HepG2 (cell line): ENCODE results near the gene SYNJ2. TPM values are rescaled to one million over a fixed set of nuclear protein-coding genes. Genes with fewer than 3 reads are reported as not detected.
A peak's percentile ranks its signal among the peaks of the same experiment; 100 is the strongest.

Experiments
- BCLAF1 ChIP-seq: fragments of 450-650 bp; IDR thresholded peaks from 2 replicates; pipeline ENCODE4 v1.6.1; 2017; ENCODE audit warnings: mild to moderate bottlenecking
- KLF11 ChIP-seq: IDR thresholded peaks from 2 replicates; pipeline ENCODE4 v1.6.1; 2016; ENCODE audit warnings: missing compliant biosample characterization
- NFE2L2 ChIP-seq: fragments of 150-350 bp; IDR thresholded peaks from 2 replicates; pipeline ENCODE4 v1.6.1; 2014; ENCODE audit warnings: low read length
- RARA ChIP-seq: IDR thresholded peaks from 2 replicates; pipeline ENCODE4 v1.6.1; 2016; ENCODE audit warnings: missing genetic modification reagents, missing compliant biosample characterization
- SMAD1 ChIP-seq: sonication (generic); formaldehyde crosslinking; IDR thresholded peaks from 2 replicates; pipeline ENCODE4 v1.4.0; 2020; ENCODE audit warnings: missing genetic modification reagents, low read depth, mild to moderate bottlenecking, borderline replicate concordance
- TBX3 ChIP-seq: fragments of 450-650 bp; IDR thresholded peaks from 2 replicates; pipeline ENCODE4 v1.6.1; 2017; ENCODE audit warnings: antibody characterized with exemption, mild to moderate bottlenecking, inconsistent platforms, borderline replicate concordance
- TFDP2 ChIP-seq: sonication (generic); formaldehyde crosslinking; IDR thresholded peaks from 2 replicates; pipeline ENCODE4 v1.4.0; 2020; ENCODE audit warnings: missing genetic modification reagents
- THAP11 ChIP-seq: IDR thresholded peaks from 2 replicates; pipeline ENCODE4 v1.6.1; 2016; ENCODE audit warnings: missing biosample characterization, missing genetic modification reagents
- YY1 ChIP-seq: IDR thresholded peaks from 2 replicates; pipeline ENCODE4 v1.6.1; 2011; ENCODE audit warnings: low read length, low read depth, moderate library complexity, mild to moderate bottlenecking; ENCODE audit not compliant: insufficient read depth, insufficient replicate concordance
- ZNF235 ChIP-seq: sonication (generic); formaldehyde crosslinking; IDR thresholded peaks from 2 replicates; pipeline ENCODE4 v1.8.1; 2023; ENCODE audit warnings: mild to moderate bottlenecking, missing genetic modification reagents, borderline replicate concordance
- polyA plus RNA-seq, 8 experiments: library from polyadenylated mRNA; depleted of rRNA in 3 of 8; stranded (reverse) in 7 of 8; unstranded in 1 of 8; fragments of >200 nt; fragmentation: Illumina TruSeq in 4 of 8; extraction: Trizol in 4 of 8; gene quantifications; 2 replicates each; pipeline versions ENCODE4 v1.2.1 to v1.2.3, GENCODE V29; 2011 to 2016; ENCODE audit warnings: low read depth in 4 of 8, missing spikeins in 1 of 8, mixed read lengths in 1 of 8; ENCODE audit not compliant: insufficient read depth in 1 of 8
- total RNA-seq, 5 experiments: library from RNA; depleted of rRNA; stranded (reverse); fragments of >200 nt; fragmentation: Illumina TruSeq; extraction: Trizol; gene quantifications; 2 replicates each; pipeline ENCODE4 v1.2.3, GENCODE V29; 2016; ENCODE audit warnings: low read depth in 1 of 5
- TF ChIP-seq, protein P1 (sequence below): sonication (generic); formaldehyde crosslinking; IDR thresholded peaks from 2 replicates; pipeline ENCODE4 v1.5.1; 2020; ENCODE audit warnings: mild to moderate bottlenecking, missing genetic modification reagents, borderline replicate concordance
- TF ChIP-seq, protein P2 (sequence below): sonication (generic); formaldehyde crosslinking; conservative IDR thresholded peaks from 2 replicates; pipeline ENCODE4 v1.4.0; 2020; ENCODE audit warnings: missing genetic modification reagents
- TF ChIP-seq, protein P3 (sequence below): sonication (generic); formaldehyde crosslinking; conservative IDR thresholded peaks from 2 replicates; pipeline ENCODE4 v1.8.0; 2022; ENCODE audit warnings: mild to moderate bottlenecking, moderate library complexity, missing genetic modification reagents

Gene SYNJ2
- total and polyA plus RNA-seq, 2 of the 13 experiments (the other 11 are each of a cell fraction or from before 2014, with no cell fraction given), result 39.1 to 57.6 TPM

DNA sequence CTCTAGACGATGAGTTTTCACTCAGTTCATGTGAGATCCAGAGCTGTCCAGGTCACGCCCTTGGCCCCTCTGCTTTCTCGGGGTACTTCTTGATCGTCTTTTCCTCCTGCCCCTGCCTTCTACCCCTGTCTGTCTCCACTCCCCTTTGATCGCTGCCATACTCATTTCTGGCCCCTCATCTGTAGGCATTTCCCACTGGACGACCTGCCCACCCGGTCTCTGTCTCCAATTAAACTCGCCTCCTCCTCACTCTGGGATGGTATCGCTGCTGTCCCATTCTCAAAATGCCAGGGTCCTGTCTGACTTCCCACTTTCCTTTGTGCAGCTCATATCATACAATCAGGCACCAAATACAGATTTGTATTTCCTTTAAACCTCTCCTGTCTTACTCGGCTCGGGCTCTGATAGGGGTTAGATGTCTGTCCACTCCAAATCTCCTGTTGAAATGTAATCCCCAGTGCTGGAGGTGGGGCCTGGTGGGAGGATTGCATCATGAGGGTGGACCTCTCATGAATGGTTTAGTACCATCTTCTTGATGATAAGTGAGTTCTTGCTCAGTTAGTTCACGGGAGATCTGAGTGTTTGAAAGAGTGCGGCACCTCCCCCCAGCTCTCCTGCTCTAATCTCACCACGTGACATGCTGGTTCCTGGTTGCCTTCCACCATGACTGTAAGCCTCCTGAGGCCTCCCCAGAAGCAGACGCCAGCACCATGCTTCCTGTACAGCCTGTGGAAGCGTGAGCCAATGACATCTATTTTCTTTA, 3.5 kb upstream of the SYNJ2 start (continued):
- TF ChIP-seq, protein P1, sequence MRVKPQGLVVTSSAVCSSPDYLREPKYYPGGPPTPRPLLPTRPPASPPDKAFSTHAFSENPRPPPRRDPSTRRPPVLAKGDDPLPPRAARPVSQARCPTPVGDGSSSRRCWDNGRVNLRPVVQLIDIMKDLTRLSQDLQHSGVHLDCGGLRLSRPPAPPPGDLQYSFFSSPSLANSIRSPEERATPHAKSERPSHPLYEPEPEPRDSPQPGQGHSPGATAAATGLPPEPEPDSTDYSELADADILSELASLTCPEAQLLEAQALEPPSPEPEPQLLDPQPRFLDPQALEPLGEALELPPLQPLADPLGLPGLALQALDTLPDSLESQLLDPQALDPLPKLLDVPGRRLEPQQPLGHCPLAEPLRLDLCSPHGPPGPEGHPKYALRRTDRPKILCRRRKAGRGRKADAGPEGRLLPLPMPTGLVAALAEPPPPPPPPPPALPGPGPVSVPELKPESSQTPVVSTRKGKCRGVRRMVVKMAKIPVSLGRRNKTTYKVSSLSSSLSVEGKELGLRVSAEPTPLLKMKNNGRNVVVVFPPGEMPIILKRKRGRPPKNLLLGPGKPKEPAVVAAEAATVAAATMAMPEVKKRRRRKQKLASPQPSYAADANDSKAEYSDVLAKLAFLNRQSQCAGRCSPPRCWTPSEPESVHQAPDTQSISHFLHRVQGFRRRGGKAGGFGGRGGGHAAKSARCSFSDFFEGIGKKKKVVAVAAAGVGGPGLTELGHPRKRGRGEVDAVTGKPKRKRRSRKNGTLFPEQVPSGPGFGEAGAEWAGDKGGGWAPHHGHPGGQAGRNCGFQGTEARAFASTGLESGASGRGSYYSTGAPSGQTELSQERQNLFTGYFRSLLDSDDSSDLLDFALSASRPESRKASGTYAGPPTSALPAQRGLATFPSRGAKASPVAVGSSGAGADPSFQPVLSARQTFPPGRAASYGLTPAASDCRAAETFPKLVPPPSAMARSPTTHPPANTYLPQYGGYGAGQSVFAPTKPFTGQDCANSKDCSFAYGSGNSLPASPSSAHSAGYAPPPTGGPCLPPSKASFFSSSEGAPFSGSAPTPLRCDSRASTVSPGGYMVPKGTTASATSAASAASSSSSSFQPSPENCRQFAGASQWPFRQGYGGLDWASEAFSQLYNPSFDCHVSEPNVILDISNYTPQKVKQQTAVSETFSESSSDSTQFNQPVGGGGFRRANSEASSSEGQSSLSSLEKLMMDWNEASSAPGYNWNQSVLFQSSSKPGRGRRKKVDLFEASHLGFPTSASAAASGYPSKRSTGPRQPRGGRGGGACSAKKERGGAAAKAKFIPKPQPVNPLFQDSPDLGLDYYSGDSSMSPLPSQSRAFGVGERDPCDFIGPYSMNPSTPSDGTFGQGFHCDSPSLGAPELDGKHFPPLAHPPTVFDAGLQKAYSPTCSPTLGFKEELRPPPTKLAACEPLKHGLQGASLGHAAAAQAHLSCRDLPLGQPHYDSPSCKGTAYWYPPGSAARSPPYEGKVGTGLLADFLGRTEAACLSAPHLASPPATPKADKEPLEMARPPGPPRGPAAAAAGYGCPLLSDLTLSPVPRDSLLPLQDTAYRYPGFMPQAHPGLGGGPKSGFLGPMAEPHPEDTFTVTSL, result no peak
- no peak for TF ChIP-seq TFDP2
- TF ChIP-seq, protein P2, sequence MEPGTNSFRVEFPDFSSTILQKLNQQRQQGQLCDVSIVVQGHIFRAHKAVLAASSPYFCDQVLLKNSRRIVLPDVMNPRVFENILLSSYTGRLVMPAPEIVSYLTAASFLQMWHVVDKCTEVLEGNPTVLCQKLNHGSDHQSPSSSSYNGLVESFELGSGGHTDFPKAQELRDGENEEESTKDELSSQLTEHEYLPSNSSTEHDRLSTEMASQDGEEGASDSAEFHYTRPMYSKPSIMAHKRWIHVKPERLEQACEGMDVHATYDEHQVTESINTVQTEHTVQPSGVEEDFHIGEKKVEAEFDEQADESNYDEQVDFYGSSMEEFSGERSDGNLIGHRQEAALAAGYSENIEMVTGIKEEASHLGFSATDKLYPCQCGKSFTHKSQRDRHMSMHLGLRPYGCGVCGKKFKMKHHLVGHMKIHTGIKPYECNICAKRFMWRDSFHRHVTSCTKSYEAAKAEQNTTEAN (CRISPR knock-in tag), result no peak
- TF ChIP-seq KLF11 (CRISPR knock-in tag), result no peak
- TF ChIP-seq THAP11, result no peak
- TF ChIP-seq, protein P3, sequence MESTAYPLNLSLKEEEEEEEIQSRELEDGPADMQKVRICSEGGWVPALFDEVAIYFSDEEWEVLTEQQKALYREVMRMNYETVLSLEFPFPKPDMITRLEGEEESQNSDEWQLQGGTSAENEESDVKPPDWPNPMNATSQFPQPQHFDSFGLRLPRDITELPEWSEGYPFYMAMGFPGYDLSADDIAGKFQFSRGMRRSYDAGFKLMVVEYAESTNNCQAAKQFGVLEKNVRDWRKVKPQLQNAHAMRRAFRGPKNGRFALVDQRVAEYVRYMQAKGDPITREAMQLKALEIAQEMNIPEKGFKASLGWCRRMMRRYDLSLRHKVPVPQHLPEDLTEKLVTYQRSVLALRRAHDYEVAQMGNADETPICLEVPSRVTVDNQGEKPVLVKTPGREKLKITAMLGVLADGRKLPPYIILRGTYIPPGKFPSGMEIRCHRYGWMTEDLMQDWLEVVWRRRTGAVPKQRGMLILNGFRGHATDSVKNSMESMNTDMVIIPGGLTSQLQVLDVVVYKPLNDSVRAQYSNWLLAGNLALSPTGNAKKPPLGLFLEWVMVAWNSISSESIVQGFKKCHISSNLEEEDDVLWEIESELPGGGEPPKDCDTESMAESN (CRISPR knock-in tag), result peak; percentile 76; the same call in 1 of the 2 replicates
- TF ChIP-seq ZNF235, result no peak
- TF ChIP-seq YY1, result no peak
- no peak for TF ChIP-seq TBX3
- TF ChIP-seq NFE2L2, result no peak
- TF ChIP-seq SMAD1 (CRISPR knock-in tag), result no peak
- TF ChIP-seq RARA (CRISPR knock-in tag), result no peak
- TF ChIP-seq BCLAF1, result no peak
